HEK293 (cell line): Measurements from ENCODE around the gene CDK9.

Experiments
- CTCF ChIA-PET: fragments of 350-600 bp; formaldehyde crosslinking; extraction: SDS; loops from one replicate; lab custom pipeline; 2021; ENCODE audit warnings: antibody characterized with exemption; lab: Yijun Ruan, JAX
- POLR2A ChIA-PET: fragments of 300-600 bp; formaldehyde crosslinking; extraction: SDS; loops from one replicate; lab custom pipeline; 2020; ENCODE audit warnings: antibody characterized with exemption, inconsistent platforms; lab: Yijun Ruan, JAX
- H3K27ac ChIP-seq: fragments of 200-500 bp; sonication (Bioruptor generic); 2 replicates; pipeline ENCODE4 v1.5.1; 2014; ENCODE audit warnings: low read depth, low read length, control low read depth, inconsistent platforms; ENCODE audit errors: extremely low read depth
- H3K36me3 ChIP-seq, 2 experiments: fragments of 200-500 bp in 1 of 2; sonication (Bioruptor generic) in 1 of 2; 1 replicate in 1 of 2; 2 replicates in 1 of 2; pipeline ENCODE4 v1.5.1; 2014 to 2017; ENCODE audit warnings: inconsistent platforms in 2 of 2, low read length in 2 of 2; ENCODE audit not compliant: control insufficient read depth in 2 of 2, insufficient read depth in 1 of 2
- H3K4me1 ChIP-seq: fragments of 200-500 bp; sonication (Bioruptor generic); 2 replicates; pipeline ENCODE4 v1.5.1; 2014; ENCODE audit warnings: mild to moderate bottlenecking, low read length, inconsistent platforms; ENCODE audit not compliant: control insufficient read depth, insufficient read depth
- H3K4me3 ChIP-seq: 2 replicates; pipeline ENCODE4 v1.5.1; 2011; ENCODE audit warnings: low read depth, mild to moderate bottlenecking, control low read depth, low read length, moderate library complexity
- H3K9me3 ChIP-seq: fragments of 200-500 bp; sonication (Bioruptor generic); 2 replicates; pipeline ENCODE4 v1.5.1; 2014; ENCODE audit warnings: low read depth, low read length, inconsistent platforms; ENCODE audit not compliant: control insufficient read depth, insufficient read depth
- HOXC10 ChIP-seq: sonication (generic); formaldehyde crosslinking; IDR thresholded peaks from 2 replicates; pipeline ENCODE4 v1.8.1; 2023; ENCODE audit warnings: mild to moderate bottlenecking, missing genetic modification reagents
- KLF16 ChIP-seq: fragments of 450-650 bp; formaldehyde crosslinking; IDR thresholded peaks from 2 replicates; pipeline ENCODE4 v1.5.1; 2017; ENCODE audit warnings: missing biosample characterization, missing genetic modification characterization
- MYNN ChIP-seq: fragments of 450-650 bp; formaldehyde crosslinking; IDR thresholded peaks from 2 replicates; pipeline ENCODE4 v1.5.1; 2016; ENCODE audit warnings: missing biosample characterization, missing genetic modification characterization, borderline replicate concordance
- REST ChIP-seq: fragments of 450-650 bp; formaldehyde crosslinking; IDR thresholded peaks from 2 replicates; pipeline ENCODE4 v1.5.1; 2016; ENCODE audit warnings: missing biosample characterization, missing genetic modification characterization
- SP3 ChIP-seq: fragments of 450-650 bp; formaldehyde crosslinking; IDR thresholded peaks from 2 replicates; pipeline ENCODE4 v1.5.1; 2016; ENCODE audit warnings: missing biosample characterization, missing genetic modification characterization
- ZBTB17 ChIP-seq: fragments of 450-650 bp; formaldehyde crosslinking; IDR thresholded peaks from 2 replicates; pipeline ENCODE4 v1.5.1; 2016; ENCODE audit warnings: missing biosample characterization, missing genetic modification characterization
- ZBTB7A ChIP-seq: fragments of 450-650 bp; formaldehyde crosslinking; IDR thresholded peaks from 2 replicates; pipeline ENCODE4 v1.5.1; 2016; ENCODE audit warnings: low read depth, missing biosample characterization, missing genetic modification characterization
- ZNF140 ChIP-seq: fragments of 450-650 bp; formaldehyde crosslinking; IDR thresholded peaks from 2 replicates; pipeline ENCODE4 v1.5.1; 2016; ENCODE audit warnings: missing biosample characterization, missing genetic modification characterization
- ZNF175 ChIP-seq: fragments of 450-650 bp; formaldehyde crosslinking; IDR thresholded peaks from 2 replicates; pipeline ENCODE4 v1.5.1; 2016; ENCODE audit warnings: missing biosample characterization, missing genetic modification characterization
- ZNF302 ChIP-seq: fragments of 450-650 bp; formaldehyde crosslinking; IDR thresholded peaks from 2 replicates; pipeline ENCODE4 v1.5.1; 2016; ENCODE audit warnings: missing biosample characterization, missing genetic modification characterization, low read depth
- ZNF324 ChIP-seq: fragments of 450-650 bp; formaldehyde crosslinking; IDR thresholded peaks from 2 replicates; pipeline ENCODE4 v1.5.1; 2016; ENCODE audit warnings: missing biosample characterization, missing genetic modification characterization
- ZNF530 ChIP-seq: fragments of 450-650 bp; formaldehyde crosslinking; IDR thresholded peaks from 2 replicates; pipeline ENCODE4 v1.5.1; 2016; ENCODE audit warnings: low read depth, missing biosample characterization, missing genetic modification characterization
- ZNF596 ChIP-seq: fragments of 450-650 bp; IDR thresholded peaks from 2 replicates; pipeline ENCODE4 v1.5.0; 2018; ENCODE audit warnings: missing biosample characterization, mild to moderate bottlenecking, missing genetic modification characterization, moderate library complexity
- ZNF623 ChIP-seq: fragments of 450-650 bp; formaldehyde crosslinking; IDR thresholded peaks from 2 replicates; pipeline ENCODE4 v1.5.1; 2016; ENCODE audit warnings: missing biosample characterization, missing genetic modification characterization
- ZNF629 ChIP-seq: fragments of 450-650 bp; formaldehyde crosslinking; IDR thresholded peaks from 2 replicates; pipeline ENCODE4 v1.5.1; 2017; ENCODE audit warnings: missing biosample characterization, missing genetic modification characterization
- ZNF692 ChIP-seq: fragments of 450-650 bp; formaldehyde crosslinking; IDR thresholded peaks from 2 replicates; pipeline ENCODE4 v1.5.1; 2016; ENCODE audit warnings: missing biosample characterization, missing genetic modification characterization
- ZNF830 ChIP-seq: fragments of 450-650 bp; IDR thresholded peaks from 2 replicates; pipeline ENCODE4 v1.5.0; 2018; ENCODE audit warnings: missing biosample characterization, missing genetic modification characterization, low read depth, mild to moderate bottlenecking, moderate library complexity
- ZSCAN5A ChIP-seq: fragments of 450-650 bp; formaldehyde crosslinking; IDR thresholded peaks from 2 replicates; pipeline ENCODE4 v1.5.1; 2016; ENCODE audit warnings: missing biosample characterization, missing genetic modification characterization
- TF ChIP-seq, protein P1 (sequence below): fragments of 450-650 bp; formaldehyde crosslinking; IDR thresholded peaks from 2 replicates; pipeline ENCODE4 v1.5.1; 2016; ENCODE audit warnings: missing biosample characterization, missing genetic modification characterization, borderline replicate concordance
- TF ChIP-seq, protein P2 (sequence below): fragments of 450-650 bp; formaldehyde crosslinking; IDR thresholded peaks from 2 replicates; pipeline ENCODE4 v1.5.1; 2017; ENCODE audit warnings: missing biosample characterization, missing genetic modification characterization

Gene CDK9

DNA sequence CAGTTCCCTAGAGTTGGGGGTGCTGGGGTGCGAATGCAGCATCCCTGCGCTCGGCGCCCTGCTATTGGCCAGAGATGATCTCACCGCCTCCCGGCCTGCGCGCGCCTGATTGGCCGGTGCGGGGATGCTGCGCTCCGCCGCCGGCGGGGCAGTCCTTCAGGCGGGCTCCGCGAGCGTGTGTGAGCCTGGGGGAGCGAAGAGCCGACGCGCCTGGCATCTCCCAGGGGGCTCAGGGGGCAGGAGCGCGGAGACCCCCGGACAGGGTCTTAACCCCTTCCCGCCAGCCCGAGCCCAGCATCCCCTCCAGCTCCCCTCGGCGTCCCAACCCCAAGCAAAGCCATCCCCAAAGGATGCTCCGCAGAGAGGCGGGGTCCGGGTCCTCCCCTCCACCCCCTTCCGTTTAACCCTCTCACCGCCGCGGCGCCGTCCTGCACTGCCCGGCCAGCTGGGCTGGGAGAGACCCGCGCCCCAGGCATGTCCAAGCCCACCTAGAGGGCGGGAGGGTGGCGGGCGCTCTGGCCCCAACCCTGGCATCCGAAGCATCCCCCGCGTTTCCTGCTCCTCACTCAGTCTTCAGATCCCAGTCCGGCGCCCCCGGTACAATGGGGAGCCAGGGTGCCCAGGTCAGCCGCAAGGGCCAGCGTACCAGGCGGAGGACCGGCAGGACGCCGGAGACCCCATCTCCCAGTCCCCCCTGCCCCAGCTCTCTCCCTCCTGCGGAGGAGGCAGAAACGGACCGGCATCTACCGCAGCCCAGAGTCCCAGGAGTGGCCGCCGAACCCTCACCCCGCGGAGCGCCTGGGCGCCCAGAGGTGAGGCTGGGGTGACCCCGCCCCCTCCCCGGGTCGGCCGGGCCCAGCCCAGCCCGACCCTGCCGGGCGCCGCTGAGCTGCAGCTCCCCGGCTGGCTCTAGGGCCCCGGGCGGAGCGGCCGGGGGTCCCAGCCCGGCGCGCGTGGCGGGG lies 31.5 kb upstream of the CDK9 start (continued):
- TF ChIP-seq ZNF596 (tag by site-specific recombination): no peak
- no peak for TF ChIP-seq ZNF830 (tag by site-specific recombination)
- TF ChIP-seq, protein P1, sequence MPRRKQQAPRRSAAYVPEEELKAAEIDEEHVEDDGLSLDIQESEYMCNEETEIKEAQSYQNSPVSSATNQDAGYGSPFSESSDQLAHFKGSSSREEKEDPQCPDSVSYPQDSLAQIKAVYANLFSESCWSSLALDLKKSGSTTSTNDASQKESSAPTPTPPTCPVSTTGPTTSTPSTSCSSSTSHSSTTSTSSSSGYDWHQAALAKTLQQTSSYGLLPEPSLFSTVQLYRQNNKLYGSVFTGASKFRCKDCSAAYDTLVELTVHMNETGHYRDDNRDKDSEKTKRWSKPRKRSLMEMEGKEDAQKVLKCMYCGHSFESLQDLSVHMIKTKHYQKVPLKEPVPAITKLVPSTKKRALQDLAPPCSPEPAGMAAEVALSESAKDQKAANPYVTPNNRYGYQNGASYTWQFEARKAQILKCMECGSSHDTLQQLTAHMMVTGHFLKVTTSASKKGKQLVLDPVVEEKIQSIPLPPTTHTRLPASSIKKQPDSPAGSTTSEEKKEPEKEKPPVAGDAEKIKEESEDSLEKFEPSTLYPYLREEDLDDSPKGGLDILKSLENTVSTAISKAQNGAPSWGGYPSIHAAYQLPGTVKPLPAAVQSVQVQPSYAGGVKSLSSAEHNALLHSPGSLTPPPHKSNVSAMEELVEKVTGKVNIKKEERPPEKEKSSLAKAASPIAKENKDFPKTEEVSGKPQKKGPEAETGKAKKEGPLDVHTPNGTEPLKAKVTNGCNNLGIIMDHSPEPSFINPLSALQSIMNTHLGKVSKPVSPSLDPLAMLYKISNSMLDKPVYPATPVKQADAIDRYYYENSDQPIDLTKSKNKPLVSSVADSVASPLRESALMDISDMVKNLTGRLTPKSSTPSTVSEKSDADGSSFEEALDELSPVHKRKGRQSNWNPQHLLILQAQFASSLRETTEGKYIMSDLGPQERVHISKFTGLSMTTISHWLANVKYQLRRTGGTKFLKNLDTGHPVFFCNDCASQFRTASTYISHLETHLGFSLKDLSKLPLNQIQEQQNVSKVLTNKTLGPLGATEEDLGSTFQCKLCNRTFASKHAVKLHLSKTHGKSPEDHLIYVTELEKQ (tag by site-specific recombination): no peak
- no peak for TF ChIP-seq MYNN (tag by site-specific recombination)
- TF ChIP-seq ZNF623 (tag by site-specific recombination): no peak
- peak; percentile 74; the same call in 1 of the 2 replicates for TF ChIP-seq KLF16 (tag by site-specific recombination)
- TF ChIP-seq SP3 (tag by site-specific recombination): peak; percentile 77
- TF ChIP-seq ZNF692 (tag by site-specific recombination): peak; percentile 56; the same call in 1 of the 2 replicates

GRCh38 chr9:127755061-127756060 lies 30.5 kb upstream of the CDK9 start:
- POLR2A ChIA-PET: interaction anchor here (0.6 to 1.2 kb wide), 2 partner anchors 16 to 159 kb away, joined by 5 to 6 read pairs; no protein-coding TSS in a partner anchor
- TF ChIP-seq ZNF175 (tag by site-specific recombination): no peak
- peak; percentile 25; the same call in 1 of the 2 replicates for TF ChIP-seq ZBTB17
- no peak for TF ChIP-seq ZNF530 (tag by site-specific recombination)
- no peak for TF ChIP-seq ZBTB7A (tag by site-specific recombination)
- TF ChIP-seq HOXC10 (CRISPR knock-in tag): no peak
- no peak for TF ChIP-seq ZNF324
- TF ChIP-seq ZNF629 (tag by site-specific recombination): 0 out of 2 replicates have a peak, but pooled peaks have one; percentile 20
- TF ChIP-seq ZSCAN5A (tag by site-specific recombination): no peak
- no peak for TF ChIP-seq ZNF140 (tag by site-specific recombination)
- TF ChIP-seq ZNF302: no peak
- no peak for TF ChIP-seq REST
- TF ChIP-seq, protein P2, sequence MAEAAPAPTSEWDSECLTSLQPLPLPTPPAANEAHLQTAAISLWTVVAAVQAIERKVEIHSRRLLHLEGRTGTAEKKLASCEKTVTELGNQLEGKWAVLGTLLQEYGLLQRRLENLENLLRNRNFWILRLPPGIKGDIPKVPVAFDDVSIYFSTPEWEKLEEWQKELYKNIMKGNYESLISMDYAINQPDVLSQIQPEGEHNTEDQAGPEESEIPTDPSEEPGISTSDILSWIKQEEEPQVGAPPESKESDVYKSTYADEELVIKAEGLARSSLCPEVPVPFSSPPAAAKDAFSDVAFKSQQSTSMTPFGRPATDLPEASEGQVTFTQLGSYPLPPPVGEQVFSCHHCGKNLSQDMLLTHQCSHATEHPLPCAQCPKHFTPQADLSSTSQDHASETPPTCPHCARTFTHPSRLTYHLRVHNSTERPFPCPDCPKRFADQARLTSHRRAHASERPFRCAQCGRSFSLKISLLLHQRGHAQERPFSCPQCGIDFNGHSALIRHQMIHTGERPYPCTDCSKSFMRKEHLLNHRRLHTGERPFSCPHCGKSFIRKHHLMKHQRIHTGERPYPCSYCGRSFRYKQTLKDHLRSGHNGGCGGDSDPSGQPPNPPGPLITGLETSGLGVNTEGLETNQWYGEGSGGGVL: no peak

More at GRCh38 chr9:127755061-127756060, 30.5 kb upstream of the CDK9 start:
- CTCF ChIA-PET: interaction anchor here (1.4 to 1.6 kb wide), 3 partner anchors 8 to 30 kb away, joined by 3 to 4 read pairs (median 4); partner anchors contain the start of gene CDK9
- no peaks in the 10 kb centered on the region for H3K9me3 ChIP-seq
- H3K4me1 ChIP-seq: 0 out of 2 replicates have a peak, but pooled peaks cover 2% of the 10 kb centered on the region
- no peak overlapping the region; the same call in 1 of the 2 replicates for H3K27ac ChIP-seq
- no peaks in the 10 kb centered on the region for H3K36me3 ChIP-seq
- peak overlapping the region; percentile 29 for H3K4me3 ChIP-seq
